HFF-Myc (cell line): ENCODE data around the gene WBP1.

ENCODE experiments used
- DNase-seq: peaks from one replicate; pipeline ENCODE4 v3.0.0-alpha.2; 2011; ENCODE audit warnings: low read depth; ENCODE audit errors: extremely low read depth
- H3K4me3 ChIP-seq: replicated peaks from 2 replicates; pipeline ENCODE4 v1.5.1; 2011; ENCODE audit warnings: low read depth, mild to moderate bottlenecking, control low read depth, low read length
- CTCF ChIP-seq: IDR thresholded peaks from 2 replicates; pipeline ENCODE4 v1.5.1; 2012; ENCODE audit warnings: mild to moderate bottlenecking, low read depth, low read length, control low read depth; ENCODE audit errors: missing control alignments

WBP1 gene

GRCh38 chr2:74498500-74499266 is 40.4 kb downstream of the WBP1 start:
- DNase-seq = no peak
- no peak for TF ChIP-seq CTCF
- H3K4me3 ChIP-seq = peak overlapping the region; percentile 36

GRCh38 chr2:74499267-74499939 is 41.2 kb downstream of the WBP1 start, which contains the start of gene LBX2:
Gene LBX2, minus strand, starts transcription at chr2:74499603. Its CDS starts 66 bp downstream, at chr2:74499537.
- DNase-seq = no peak
- no peak for TF ChIP-seq CTCF
- H3K4me3 ChIP-seq = peak within 1 kb of the TSS; percentile 36

- TF ChIP-seq CTCF = no peak
- DNase-seq = no peak
- peak overlapping the region; percentile 36 for H3K4me3 ChIP-seq
Observed at GRCh38 chr2:74499940-74500577, 41.8 kb downstream of the WBP1 start.

GRCh38 chr2:74500578-74500946 is 42.3 kb downstream of the WBP1 start:
- no peak for TF ChIP-seq CTCF
- no peak overlapping the region for H3K4me3 ChIP-seq
- DNase-seq = no peak

GRCh38 chr2:74501335-74502071 is 43.3 kb downstream of the WBP1 start:
- DNase-seq = no peak
- H3K4me3 ChIP-seq = no peak overlapping the region
- no peak for TF ChIP-seq CTCF

- no peak for DNase-seq
- peak overlapping the region; percentile 38 for H3K4me3 ChIP-seq
- TF ChIP-seq CTCF = no peak
Observed at GRCh38 chr2:74502147-74502719, 44.0 kb downstream of the WBP1 start.
